A673 (cell line): ENCODE data around the gene IMMP2L. TPM values are rescaled to one million over a fixed set of nuclear protein-coding genes. Genes with fewer than 3 reads are reported as not detected.

Experiments
- BruUV-seq: library from RNA; stranded (reverse); fragments of 400-500 nt; replicated peaks from 2 replicates; lab custom pipeline; 2021; lab: Mats Ljungman, UMichigan
- CTCF ChIA-PET: fragments of 300-600 bp; sonication (Branson Sonifier 250); formaldehyde crosslinking; loops from one replicate; lab custom pipeline; 2022; ENCODE audit warnings: antibody characterized with exemption; lab: Charles Lee
- POLR2A ChIA-PET: fragments of 300-600 bp; sonication (Branson Sonifier 250); formaldehyde crosslinking; loops from one replicate; lab custom pipeline; 2022; ENCODE audit warnings: antibody characterized with exemption; ENCODE audit not compliant: low non-redundant PET; lab: Charles Lee
- DNase-seq: peaks from one replicate; pipeline ENCODE4 v3.0.0-alpha.2; 2015; ENCODE audit warnings: low spot score
- H3K27ac ChIP-seq: fragments of 200-600 bp; sonication (generic); 2 replicates; pipeline ENCODE4 v1.5.1; 2016; ENCODE audit warnings: mixed run types, low read depth, mild to moderate bottlenecking, mixed read lengths, antibody characterized with exemption, low read length; ENCODE audit not compliant: poor library complexity, severe bottlenecking
- H3K27me3 ChIP-seq: fragments of 200-600 bp; sonication (generic); replicated peaks from 2 replicates; pipeline ENCODE4 v1.6.1; 2017; ENCODE audit warnings: mixed run types, low read depth, mild to moderate bottlenecking, mixed read lengths, antibody characterized with exemption, low read length; ENCODE audit not compliant: insufficient read depth, poor library complexity
- H3K36me3 ChIP-seq: fragments of 200-600 bp; sonication (generic); 2 replicates; pipeline ENCODE4 v1.6.1; 2016; ENCODE audit warnings: mixed run types, mild to moderate bottlenecking, mixed read lengths, antibody characterized with exemption, low read length; ENCODE audit not compliant: insufficient read depth, poor library complexity, severe bottlenecking
- H3K4me1 ChIP-seq: fragments of 200-600 bp; sonication (generic); 2 replicates; pipeline ENCODE4 v1.6.1; 2017; ENCODE audit warnings: mixed run types, mild to moderate bottlenecking, mixed read lengths, antibody characterized with exemption, low read length; ENCODE audit not compliant: insufficient read depth, poor library complexity, severe bottlenecking
- H3K4me3 ChIP-seq: fragments of 200-600 bp; sonication (generic); 2 replicates; pipeline ENCODE4 v1.5.1; 2016; ENCODE audit warnings: low read depth, mixed run types, mild to moderate bottlenecking, mixed read lengths, low read length; ENCODE audit not compliant: poor library complexity, severe bottlenecking
- H3K9me3 ChIP-seq: fragments of 200-600 bp; sonication (generic); 2 replicates; pipeline ENCODE4 v1.6.1; 2016; ENCODE audit warnings: mixed run types, low read depth, mild to moderate bottlenecking, mixed read lengths, antibody characterized with exemption, low read length; ENCODE audit not compliant: poor library complexity, severe bottlenecking
- EZH2 ChIP-seq: fragments of 200-600 bp; sonication (generic); IDR thresholded peaks from 2 replicates; pipeline ENCODE4 v1.6.1; 2017; ENCODE audit warnings: borderline replicate concordance, low read depth, mild to moderate bottlenecking, mixed read lengths, antibody characterized with exemption, low read length; ENCODE audit not compliant: poor library complexity, severe bottlenecking
- intact Hi-C: fragments of 100-400 bp; cut with micrococcal nuclease; formaldehyde crosslinking; loops from one replicate; pipeline ENCODE4 v1.10.0; 2022; ENCODE audit not compliant: unreplicated experiment
- total RNA-seq: library from RNA; stranded (reverse); gene quantifications from 2 replicates; pipeline ENCODE4 v1.2.3, GENCODE V29; 2021
- TF ChIP-seq, protein P1 (sequence below): fragments of 300-800, 200-600 bp; sonication (generic); conservative IDR thresholded peaks from 2 replicates; pipeline ENCODE4 v1.5.1; 2017; ENCODE audit warnings: low read depth, mild to moderate bottlenecking, antibody characterized with exemption, low read length, moderate library complexity, mixed read lengths

Gene IMMP2L
- total RNA-seq, 1 experiment from 2014 or later = 10.0 TPM

DNA sequence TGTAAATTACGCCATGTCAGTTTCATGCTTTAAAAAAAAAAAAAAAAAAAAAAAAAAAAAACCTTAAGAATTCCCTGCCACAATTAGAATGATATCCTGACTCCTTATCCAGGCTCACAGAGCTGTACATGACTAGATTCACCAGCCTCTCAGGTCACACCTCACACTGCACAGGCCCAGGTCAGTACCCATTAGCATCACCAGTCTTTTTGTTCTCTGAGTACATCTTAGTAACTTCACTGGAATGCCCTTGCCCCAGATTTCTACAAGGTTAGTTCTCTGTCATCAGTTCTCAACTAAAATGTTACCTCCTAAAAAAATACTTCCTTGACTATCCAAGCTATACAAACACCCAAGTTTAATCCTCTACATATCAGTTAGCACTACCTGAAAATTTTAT is 260.4 kb downstream of the IMMP2L start:
- ChIA-PET CTCF (no interaction called here), POLR2A (no interaction called here)

DNA sequence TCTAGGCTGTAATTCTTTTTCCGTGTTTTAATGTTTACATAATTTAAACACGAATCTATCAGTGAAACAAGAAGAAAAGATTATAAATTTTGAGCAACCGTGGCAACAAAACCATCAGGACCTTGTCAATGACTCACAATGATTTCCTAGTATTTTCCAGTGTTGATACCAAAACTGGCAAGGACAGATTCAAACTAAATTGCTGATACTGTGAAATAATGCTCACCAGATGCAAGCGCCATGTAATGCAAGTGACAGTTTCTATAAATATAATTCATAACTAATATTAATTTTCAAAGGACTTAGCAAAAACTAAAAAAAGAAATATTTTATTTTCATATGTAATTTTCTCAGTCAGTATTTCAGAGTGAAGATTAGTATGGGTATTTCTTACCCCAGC is 267.8 kb downstream of the IMMP2L start:
- H3K9me3 ChIP-seq = no peaks in the 10 kb centered on the region
- TF ChIP-seq, protein P1, sequence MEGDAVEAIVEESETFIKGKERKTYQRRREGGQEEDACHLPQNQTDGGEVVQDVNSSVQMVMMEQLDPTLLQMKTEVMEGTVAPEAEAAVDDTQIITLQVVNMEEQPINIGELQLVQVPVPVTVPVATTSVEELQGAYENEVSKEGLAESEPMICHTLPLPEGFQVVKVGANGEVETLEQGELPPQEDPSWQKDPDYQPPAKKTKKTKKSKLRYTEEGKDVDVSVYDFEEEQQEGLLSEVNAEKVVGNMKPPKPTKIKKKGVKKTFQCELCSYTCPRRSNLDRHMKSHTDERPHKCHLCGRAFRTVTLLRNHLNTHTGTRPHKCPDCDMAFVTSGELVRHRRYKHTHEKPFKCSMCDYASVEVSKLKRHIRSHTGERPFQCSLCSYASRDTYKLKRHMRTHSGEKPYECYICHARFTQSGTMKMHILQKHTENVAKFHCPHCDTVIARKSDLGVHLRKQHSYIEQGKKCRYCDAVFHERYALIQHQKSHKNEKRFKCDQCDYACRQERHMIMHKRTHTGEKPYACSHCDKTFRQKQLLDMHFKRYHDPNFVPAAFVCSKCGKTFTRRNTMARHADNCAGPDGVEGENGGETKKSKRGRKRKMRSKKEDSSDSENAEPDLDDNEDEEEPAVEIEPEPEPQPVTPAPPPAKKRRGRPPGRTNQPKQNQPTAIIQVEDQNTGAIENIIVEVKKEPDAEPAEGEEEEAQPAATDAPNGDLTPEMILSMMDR = no peak
- TF ChIP-seq EZH2 = no peak
- H3K36me3 ChIP-seq = no peaks in the 10 kb centered on the region
- DNase-seq = no peak
- H3K27me3 ChIP-seq = no peaks in the 10 kb centered on the region
- no TSS peak for BruUV-seq
- intact Hi-C loops = no loop called here
- no peaks in the 10 kb centered on the region for H3K4me1 ChIP-seq
- ChIA-PET CTCF (no interaction called here), POLR2A (no interaction called here)
- H3K27ac ChIP-seq = no peak overlapping the region
- no peak overlapping the region for H3K4me3 ChIP-seq

More for the DNA sequence above, 260.4 kb downstream of the IMMP2L start:
- Histone ChIP-seq H3K36me3 (no peaks in the 10 kb centered on the region), H3K27ac (no peak overlapping the region), H3K27me3 (no peaks in the 10 kb centered on the region), H3K4me3 (no peak overlapping the region), H3K4me1 (no peaks in the 10 kb centered on the region), H3K9me3 (no peaks in the 10 kb centered on the region)
- intact Hi-C loops = no loop called here
- BruUV-seq = no TSS peak
- TF ChIP-seq, protein P1 = no peak
- TF ChIP-seq EZH2 = no peak
- DNase-seq = no peak

DNA sequence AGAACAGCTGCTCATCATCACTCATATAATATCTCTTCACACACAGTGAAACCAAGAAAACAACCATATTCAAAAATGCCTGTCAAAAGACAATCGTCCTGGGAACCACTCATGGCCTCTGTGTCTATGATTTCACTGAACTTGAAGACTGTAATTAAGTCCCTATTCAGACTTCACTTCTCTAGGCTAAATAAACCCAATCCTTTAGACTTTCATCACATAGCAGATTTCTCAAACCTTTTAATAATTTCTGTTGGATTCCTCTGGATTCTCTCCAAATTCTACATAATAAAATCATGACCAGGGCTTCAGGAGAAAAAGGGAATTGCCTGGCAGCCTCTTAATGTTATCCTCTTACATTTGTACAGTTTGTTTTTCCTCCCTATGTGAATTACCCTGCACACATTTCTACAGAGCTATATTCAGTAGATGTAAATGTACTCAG is 270.2 kb downstream of the IMMP2L start:
- Histone ChIP-seq H3K27ac (no peak overlapping the region), H3K36me3 (no peaks in the 10 kb centered on the region), H3K4me1 (no peaks in the 10 kb centered on the region), H3K9me3 (no peaks in the 10 kb centered on the region), H3K27me3 (no peaks in the 10 kb centered on the region), H3K4me3 (no peak overlapping the region)
- peak; percentile 4 for DNase-seq
- POLR2A ChIA-PET = no interaction called here
- intact Hi-C loops = no loop called here
- no TSS peak for BruUV-seq
- TF ChIP-seq, protein P1 = no peak
- no peak for TF ChIP-seq EZH2
- CTCF ChIA-PET = no interaction called here
